PFSK-1 (cell line): ENCODE results near the gene RALB.

ENCODE experiments used
- FOXP2 ChIP-seq: optimal IDR thresholded peaks from 2 replicates; pipeline ENCODE3; 2011; ENCODE audit warnings: borderline replicate concordance, control low read depth, inconsistent platforms; ENCODE audit not compliant: insufficient read depth; ENCODE audit errors: extremely low read length, extremely low read depth
- POLR2AphosphoS5 ChIP-seq: IDR thresholded peaks from 2 replicates; pipeline ENCODE4 v1.6.1; 2012; ENCODE audit warnings: low read depth, mild to moderate bottlenecking, control low read depth, low read length, moderate library complexity
- SIN3A ChIP-seq: IDR thresholded peaks from 2 replicates; pipeline ENCODE4 v1.6.1; 2012; ENCODE audit warnings: mild to moderate bottlenecking, low read length, moderate library complexity, borderline replicate concordance; ENCODE audit not compliant: insufficient read depth
- TAF1 ChIP-seq: IDR thresholded peaks from 2 replicates; pipeline ENCODE4 v1.6.1; 2012; ENCODE audit warnings: low read length, control low read depth, borderline replicate concordance; ENCODE audit not compliant: insufficient read depth
- TF ChIP-seq, protein P1 (sequence below), 2 experiments: IDR thresholded peaks; 2 replicates each; pipeline versions ENCODE4 v1.6.1 to v1.8.0; 2011 to 2012; ENCODE audit warnings: low read depth in 2 of 2, low read length in 2 of 2, control low read depth in 1 of 2, inconsistent platforms in 1 of 2, mild to moderate bottlenecking in 1 of 2, moderate library complexity in 1 of 2; ENCODE audit not compliant: insufficient read depth in 1 of 2

RALB gene

DNA sequence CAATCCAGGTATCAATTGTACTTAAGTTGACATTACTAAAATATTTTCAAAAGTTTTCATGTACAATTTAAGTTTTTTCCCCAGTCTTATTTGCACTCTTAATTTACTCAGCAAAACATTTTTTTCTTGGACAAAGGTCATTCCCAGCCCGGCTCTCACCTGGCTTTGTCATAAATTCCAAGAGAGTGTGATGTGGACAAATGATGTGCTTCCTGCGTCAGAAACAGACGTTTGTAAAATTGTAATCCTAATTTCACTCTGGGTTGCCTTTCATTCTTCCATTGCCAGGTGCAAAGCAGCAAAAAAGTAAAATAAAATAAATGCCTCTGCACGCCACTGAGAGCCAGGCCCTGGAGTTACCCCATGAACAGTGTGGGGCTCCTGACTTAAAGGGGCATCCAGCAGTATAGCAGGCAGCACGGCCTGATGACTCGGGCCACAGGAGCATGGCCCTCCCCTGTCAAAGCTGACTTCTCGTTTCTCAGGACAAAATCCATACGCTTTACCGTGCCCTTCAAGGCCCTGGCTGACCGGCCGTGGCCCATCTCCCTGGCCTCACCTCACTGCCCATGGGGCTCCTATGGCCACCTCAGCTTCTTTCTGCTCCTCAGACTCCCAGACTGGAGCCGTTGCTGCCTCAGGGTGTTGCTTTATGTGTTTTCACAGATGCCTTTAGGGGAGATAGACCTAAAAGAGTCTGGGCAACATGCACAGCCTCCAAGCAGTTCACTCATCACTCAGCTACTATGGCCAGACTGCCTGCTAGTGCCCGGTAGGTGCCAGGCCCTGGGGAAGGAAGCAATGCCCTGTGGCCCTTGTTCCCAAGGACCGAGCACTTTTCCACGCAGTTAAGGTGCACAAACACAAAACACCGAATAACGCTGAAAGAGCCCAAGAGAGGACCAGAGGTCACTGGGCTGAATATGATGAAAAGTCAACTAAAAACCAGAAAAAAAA lies 21.9 kb upstream of the RALB start:
- TF ChIP-seq FOXP2, result no peak
- TF ChIP-seq, protein P1, sequence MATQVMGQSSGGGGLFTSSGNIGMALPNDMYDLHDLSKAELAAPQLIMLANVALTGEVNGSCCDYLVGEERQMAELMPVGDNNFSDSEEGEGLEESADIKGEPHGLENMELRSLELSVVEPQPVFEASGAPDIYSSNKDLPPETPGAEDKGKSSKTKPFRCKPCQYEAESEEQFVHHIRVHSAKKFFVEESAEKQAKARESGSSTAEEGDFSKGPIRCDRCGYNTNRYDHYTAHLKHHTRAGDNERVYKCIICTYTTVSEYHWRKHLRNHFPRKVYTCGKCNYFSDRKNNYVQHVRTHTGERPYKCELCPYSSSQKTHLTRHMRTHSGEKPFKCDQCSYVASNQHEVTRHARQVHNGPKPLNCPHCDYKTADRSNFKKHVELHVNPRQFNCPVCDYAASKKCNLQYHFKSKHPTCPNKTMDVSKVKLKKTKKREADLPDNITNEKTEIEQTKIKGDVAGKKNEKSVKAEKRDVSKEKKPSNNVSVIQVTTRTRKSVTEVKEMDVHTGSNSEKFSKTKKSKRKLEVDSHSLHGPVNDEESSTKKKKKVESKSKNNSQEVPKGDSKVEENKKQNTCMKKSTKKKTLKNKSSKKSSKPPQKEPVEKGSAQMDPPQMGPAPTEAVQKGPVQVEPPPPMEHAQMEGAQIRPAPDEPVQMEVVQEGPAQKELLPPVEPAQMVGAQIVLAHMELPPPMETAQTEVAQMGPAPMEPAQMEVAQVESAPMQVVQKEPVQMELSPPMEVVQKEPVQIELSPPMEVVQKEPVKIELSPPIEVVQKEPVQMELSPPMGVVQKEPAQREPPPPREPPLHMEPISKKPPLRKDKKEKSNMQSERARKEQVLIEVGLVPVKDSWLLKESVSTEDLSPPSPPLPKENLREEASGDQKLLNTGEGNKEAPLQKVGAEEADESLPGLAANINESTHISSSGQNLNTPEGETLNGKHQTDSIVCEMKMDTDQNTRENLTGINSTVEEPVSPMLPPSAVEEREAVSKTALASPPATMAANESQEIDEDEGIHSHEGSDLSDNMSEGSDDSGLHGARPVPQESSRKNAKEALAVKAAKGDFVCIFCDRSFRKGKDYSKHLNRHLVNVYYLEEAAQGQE (IDR thresholded peaks at IDR 0.05; ENCODE audit: insufficient read depth in 1 of 2, low read depth in 2 of 2, low read length in 2 of 2), result no peak
- no peak for TF ChIP-seq SIN3A
- TF ChIP-seq POLR2AphosphoS5, result no peak
- no peak for TF ChIP-seq TAF1

DNA sequence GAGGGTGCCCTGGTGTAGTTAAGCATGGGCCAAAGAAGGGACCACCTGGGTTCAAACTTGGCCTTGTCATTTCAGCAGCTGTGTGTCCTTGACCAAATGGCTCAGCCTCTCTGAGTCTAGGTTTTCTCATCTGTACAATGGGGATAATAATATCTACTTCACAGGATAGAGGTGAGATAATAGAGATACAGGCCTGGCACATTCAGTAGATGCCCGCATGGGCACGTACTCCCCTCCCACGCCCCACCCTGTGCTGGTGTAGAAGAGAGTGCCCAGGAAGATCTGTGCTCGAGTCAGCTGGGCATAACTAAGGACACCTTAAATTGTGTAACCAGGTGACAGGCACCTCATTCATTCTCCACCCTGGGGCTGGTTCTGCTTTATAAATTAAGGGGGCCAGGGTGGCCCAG lies 21.1 kb upstream of the RALB start:
- no peak for TF ChIP-seq FOXP2
- TF ChIP-seq TAF1, result no peak
- TF ChIP-seq SIN3A, result no peak
- no peak for TF ChIP-seq POLR2AphosphoS5

DNA sequence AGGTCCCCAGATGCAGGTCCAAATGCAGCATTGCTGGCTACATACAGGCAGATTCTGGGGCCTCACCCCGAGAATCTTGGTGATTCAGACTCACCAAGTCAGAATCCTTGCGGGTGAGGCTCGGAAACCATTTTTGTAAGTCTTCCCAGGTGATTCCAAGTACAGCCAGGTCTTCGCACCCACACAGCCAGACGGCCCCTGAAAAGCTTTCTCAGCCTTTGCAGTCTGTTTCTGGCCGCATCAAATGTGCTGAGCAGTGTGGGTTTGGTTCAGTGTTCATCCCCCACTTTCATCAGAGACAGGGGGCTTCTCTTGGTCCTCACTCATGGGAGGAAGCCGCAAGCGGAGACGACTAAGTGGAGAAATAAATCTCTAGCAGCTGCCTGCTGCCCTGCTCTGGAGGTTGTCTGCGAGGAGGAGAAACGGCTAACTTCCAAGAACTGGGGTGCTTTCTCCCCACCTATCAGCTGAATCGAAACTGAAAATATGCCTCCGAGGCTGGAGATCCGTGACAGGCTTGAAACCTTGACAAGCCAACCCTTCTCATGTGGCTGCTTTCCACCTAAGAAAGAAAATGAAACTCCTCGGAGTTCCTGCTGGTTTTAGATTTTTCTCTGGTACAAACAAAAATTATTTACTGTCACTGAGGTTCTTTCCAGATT lies 20.5 kb upstream of the RALB start:
- TF ChIP-seq, protein P1 (IDR thresholded peaks at IDR 0.05; ENCODE audit: insufficient read depth in 1 of 2, low read depth in 2 of 2, low read length in 2 of 2), result no peak
- TF ChIP-seq SIN3A (no peak), TAF1 (no peak), POLR2AphosphoS5 (no peak), FOXP2 (no peak)

DNA sequence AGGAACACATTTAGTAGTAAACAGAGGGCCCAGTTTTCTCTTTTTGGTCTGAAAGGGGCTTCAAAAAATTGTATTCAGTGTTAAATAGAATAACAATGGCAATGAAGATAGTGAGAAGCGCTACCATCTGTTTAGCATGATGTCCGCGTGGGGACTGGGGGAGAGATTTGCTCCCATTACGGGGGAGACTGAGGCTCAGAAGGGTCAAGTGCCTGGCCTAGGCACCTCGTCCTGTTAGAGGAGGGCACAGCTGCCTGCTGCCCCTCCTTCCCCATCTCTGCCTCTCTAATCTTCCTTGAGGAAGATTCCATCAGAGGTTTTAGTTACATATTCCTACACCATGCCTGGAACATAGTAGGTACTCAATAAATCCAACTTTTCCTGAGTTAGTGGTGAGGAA lies 19.4 kb upstream of the RALB start:
- no peak for TF ChIP-seq FOXP2
- TF ChIP-seq, protein P1 (IDR thresholded peaks at IDR 0.05; ENCODE audit: insufficient read depth in 1 of 2, low read depth in 2 of 2, low read length in 2 of 2), result no peak
- TF ChIP-seq SIN3A, result no peak
- no peak for TF ChIP-seq TAF1
- TF ChIP-seq POLR2AphosphoS5, result no peak

DNA sequence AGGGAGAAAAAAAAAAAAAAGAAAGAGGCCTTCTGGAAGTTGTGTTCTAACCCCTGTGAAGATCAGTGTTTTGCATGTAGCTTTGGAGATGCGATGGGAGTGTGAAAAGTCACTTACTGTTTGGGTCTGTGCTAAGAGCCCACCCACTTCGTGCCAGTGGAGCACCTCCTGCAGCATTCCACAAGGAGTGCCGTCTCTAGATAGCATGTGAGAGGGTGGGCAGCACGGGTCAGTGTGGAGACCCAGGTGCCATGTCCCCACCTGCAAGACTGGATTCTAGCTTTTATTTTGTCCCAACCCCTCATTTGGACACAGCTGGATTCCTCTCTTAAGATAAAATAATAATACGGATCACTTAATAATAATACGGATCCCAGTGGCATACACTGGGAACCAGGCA lies 17.0 kb upstream of the RALB start:
- no peak for TF ChIP-seq SIN3A
- TF ChIP-seq, protein P1 (IDR thresholded peaks at IDR 0.05; ENCODE audit: insufficient read depth in 1 of 2, low read depth in 2 of 2, low read length in 2 of 2), result no peak
- no peak for TF ChIP-seq FOXP2
- no peak for TF ChIP-seq TAF1
